MM.1S (cell line): ENCODE data around the gene DNER.

ENCODE experiments used
- CTCF ChIP-seq: fragments of 300-600 bp; sonication (generic); IDR thresholded peaks from 2 replicates; pipeline ENCODE4 v1.5.1; 2016; ENCODE audit warnings: antibody characterized with exemption, low read length, mixed read lengths
- EZH2phosphoT487 ChIP-seq: fragments of 300-600 bp; sonication (generic); IDR thresholded peaks from 2 replicates; pipeline ENCODE4 v1.6.1; 2018; ENCODE audit warnings: antibody characterized with exemption, low read length

- TF ChIP-seq CTCF (no peak), EZH2phosphoT487 (no peak)
Measured at GRCh38 chr2:229490167-229490566, 224.2 kb downstream of the DNER start.
